Activated CD8-positive, alpha-beta memory T cell treated with anti-CD3 and anti-CD28 coated beads for 4 hours (primary cell): ENCODE results near the gene TM9SF2.

ENCODE experiments used
- DNase-seq, 2 donors: peaks; one replicate each; pipeline ENCODE4 v3.0.0-alpha.2; 2020; ENCODE audit warnings: low read depth in 2 of 2

The TM9SF2 gene

DNA sequence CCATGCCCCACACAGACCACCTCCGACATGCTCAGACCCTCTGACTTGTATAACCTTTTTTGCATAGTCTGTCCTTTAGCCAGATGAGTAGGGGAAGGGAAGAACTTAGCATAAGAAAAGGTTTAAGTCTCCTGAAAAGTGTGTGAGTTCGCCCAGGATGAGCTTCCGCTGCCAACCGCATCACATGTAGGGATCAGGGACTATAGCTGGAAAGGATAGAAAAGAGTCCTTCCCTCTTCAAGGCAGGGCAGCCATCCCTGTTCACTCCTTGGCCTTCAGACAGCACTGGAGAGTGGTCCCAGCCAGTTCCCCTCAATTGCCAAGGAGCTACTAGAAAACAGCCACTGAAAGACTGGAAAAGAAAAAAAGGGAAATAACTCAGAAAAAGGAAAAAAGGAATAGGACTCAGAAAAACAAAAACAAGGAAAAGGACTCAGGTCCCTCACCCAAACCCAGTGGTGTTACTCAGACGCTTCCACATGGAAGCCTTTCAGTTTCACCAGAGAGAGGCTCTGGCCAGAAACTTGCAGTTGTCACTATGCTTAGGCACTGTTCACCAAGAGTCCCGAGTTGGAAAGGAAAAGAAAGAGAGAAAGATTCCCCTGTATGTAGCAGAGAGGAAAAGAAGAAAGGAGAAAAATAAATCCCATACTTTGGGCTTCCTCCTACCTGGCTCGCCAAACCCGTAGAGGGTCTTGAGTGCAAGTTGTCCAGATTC, 5.6 kb upstream of the TM9SF2 start:
- no peak for DNase-seq

DNA sequence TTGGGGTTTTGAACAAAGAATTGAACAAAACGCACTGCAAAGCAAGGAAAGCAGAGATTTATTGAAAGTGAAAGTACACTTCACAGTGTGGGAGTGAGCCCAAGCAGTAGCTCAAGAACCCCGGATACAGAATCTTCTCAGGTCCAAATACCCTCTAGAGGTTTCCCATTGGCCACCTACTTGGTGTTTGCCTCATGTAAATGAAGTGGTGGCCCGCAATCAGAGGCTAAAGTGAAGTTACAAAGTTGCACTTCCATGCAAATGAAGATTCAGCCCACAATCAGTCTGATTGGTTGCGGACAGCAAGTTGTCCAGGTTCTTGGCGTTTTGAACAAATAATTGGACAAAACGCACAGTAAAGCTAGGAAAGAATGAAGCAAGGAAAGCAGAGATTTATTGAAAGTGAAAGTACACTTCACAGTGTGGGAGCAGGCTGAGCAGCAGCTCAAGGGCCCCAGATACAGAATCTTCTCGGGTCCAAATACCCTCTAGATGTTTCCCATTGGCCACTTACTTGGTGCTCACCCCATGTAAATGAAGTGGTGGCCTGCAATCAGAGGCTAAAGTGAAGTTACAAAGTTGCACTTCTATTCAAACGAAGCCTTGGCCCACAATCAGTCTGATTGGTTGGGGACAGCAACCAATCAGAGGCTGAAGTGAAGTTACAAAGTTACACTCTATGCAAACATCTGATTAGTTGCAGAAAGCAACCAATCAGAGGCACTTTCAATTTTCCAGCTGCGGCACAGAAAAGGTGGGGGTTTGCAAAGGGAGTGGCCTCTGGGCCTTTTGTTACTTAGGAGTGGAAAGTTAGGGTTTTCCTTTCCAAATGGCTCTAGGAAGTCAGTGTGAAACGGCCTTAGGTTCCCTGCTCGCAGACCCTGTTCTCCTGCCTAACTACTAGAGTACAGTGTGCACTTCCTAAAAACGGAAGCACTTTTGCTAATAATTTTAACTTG, 4.8 kb upstream of the TM9SF2 start:
- DNase-seq, result peak; percentile 30 to 43

DNA sequence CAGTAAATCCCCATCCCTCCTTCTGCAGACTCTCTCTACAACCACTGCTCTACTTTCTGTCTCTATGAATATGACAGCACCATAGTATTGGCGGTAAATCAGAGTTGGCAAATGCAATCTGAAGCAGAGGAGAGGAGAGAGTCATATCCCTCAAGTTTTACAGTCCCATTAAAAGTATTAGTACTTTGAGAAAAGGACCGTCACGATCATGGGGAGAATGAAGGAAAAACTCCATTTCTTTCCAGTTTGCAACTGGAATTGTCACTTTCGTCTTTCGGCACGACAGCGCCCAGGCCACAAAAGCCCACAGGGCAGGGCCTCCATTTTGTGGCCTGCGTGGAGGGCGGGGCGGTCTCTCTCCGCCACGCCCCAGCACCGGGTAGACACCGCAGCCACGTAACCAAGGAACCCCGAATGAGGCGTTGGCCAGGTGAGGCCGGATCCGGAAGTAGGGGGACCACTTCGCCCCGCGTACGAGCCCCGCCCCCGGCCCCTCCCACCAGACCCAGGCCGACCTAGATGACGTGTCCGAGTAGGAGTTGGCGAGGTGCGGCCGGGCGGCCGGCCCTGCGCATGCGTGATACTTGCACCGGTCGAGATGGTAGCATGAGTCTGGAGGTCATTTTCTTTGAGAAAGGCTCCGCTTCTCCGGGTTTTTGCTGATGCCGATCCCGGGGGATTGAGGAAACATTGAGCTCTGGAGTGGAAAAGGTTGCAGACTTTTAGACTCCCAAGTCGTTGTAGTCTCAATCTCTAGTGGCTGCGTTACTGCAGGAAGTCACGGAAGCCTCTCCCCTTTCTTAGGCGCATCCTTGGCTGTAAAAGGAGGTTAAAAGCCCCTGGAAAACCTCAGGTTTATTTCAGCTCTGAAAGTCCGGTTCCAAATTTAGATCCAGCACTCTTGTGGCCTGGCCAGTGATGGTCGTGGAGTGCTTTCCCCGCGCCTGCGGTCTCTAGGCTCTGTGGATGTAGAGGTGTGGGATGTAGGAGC, 2.8 kb upstream of the TM9SF2 start:
- DNase-seq, result peak; percentile 92 to 93

DNA sequence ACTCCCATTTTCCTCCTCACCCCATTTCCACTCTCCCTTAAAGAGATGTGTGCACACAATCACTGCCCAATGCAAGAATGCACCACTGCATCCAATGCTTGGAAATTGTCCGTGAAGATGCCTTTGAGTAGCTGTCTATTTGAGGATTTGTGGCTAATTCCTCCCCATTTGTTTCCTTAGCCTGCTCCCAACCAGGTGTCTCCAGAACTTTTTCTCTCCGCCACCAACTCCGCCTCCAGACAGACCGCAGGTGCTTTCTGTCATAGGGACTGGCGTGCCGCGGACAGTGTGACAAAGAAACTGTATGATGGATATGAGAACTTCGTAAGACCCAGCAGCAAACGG, 461 bp upstream of the TM9SF2 start:
- no peak for DNase-seq

DNA sequence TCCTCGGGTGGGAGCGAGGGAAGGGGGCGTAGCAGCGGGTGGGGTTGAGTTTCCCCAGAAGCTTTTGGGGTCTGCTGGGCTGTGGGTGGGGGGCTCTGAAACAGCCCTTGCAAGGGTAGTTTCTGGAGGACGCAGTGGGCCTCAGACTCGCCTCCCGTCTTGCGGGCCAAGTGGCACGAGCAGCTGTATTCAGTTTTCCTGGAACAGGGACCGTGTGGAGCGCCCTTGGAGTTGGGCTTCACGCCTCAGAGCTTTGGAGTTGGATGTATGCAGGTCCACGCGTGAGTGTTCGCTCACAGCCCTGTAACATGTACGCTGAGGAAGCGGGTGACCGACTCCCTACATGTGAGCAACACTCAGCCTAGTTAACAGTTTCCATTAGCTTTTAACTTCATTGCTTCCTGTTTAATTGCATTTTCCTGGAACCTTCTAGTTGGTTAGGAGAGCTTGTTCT, 603 bp downstream of the TM9SF2 start:
- no peak for DNase-seq

DNA sequence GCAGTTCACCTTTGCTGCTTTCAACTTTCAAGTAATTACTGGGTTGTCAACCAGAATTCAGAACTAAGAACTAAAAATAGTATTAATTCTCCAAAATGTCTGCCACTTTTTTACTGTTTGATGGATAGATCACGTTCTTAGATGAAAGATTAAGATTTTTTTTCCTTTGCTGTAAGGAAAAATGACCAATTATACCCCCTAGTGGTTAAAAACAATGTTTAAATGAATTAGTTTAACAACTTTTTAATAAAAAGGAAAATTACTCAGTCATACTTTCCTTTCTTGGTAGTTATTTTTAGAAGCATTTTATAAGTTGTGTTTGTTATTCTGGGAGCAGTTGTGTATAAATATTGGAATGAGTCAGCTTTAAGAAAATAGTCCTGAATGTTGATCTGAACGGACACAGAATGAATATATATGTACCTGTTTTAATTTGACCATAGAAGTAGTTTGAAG, 4.6 kb downstream of the TM9SF2 start:
- no peak for DNase-seq

DNA sequence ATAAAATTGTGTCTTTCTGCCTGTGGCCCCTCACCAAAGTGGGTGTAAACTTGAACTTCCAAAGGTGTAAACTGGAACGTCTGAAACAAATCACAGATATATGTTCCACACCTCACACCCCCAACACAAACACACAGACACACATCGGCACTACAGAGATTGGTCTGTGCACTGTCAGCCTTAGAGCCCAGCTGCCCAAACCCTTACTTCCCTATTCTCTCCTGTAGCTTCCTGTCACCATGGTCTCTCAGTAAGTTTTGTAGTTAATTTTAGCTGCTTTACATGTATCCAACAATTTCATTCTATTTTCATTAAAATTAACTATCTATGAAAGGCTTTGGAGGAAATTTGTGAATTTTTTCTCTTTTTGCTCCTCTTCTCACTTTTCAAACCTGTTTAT, 5.4 kb downstream of the TM9SF2 start:
- DNase-seq, result no peak

DNA sequence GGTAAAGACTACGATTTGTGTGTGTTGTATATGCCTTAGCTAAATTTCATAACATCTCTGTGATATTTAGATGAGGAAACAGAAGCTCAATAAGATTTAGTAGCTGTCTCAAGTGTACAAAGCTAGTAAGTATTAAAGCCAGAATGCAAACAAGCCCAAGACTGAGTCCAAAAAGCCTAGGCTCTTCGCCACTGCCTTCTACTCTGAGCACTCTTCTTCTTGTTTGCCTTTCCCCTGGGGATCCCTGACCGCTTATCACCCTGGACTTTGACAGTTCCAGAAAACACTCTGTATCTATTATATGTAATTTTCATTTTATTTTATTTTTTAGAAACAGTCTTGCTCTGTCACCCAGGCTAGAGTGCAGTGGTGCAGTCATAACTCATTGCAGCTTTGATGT, 5.8 kb downstream of the TM9SF2 start:
- no peak for DNase-seq

DNA sequence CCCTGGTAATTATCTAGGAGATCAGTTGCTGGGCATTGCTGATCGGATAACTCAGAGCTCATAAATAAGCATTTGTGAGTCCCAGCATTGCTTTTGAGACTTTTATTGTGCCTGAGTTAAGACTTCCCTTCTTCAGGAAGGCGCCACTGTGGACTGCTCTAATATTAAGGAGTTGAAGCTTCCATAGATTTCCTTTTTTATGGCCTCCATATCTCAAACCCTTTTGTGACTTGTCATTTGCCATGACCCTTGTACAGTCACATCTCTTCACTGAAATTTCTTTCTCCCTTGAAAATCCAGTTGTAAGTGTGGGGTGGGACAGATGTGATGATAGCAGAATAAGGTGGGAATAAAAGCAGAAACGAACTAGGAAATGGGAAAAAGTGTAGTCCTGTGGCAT, 6.3 kb downstream of the TM9SF2 start:
- no peak for DNase-seq

DNA sequence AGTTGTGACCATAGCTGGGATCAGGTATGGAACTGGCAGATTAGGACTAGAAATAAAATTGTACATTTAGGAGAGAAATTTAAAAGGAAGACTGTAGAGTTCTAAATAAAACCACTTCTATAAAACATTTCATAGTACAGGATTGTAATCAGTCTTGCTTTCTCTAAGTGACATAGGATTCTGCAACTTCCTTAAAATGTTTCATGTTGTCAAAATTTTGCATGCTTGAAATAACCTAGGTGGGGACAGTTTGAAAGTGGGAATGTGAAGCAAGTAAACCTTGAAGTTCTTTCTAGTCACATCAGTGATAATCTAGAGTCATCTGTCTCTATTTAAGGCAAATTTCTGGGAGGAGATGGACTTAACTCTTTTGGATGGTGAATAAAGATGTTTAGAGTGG, 6.7 kb downstream of the TM9SF2 start:
- DNase-seq, result no peak

DNA sequence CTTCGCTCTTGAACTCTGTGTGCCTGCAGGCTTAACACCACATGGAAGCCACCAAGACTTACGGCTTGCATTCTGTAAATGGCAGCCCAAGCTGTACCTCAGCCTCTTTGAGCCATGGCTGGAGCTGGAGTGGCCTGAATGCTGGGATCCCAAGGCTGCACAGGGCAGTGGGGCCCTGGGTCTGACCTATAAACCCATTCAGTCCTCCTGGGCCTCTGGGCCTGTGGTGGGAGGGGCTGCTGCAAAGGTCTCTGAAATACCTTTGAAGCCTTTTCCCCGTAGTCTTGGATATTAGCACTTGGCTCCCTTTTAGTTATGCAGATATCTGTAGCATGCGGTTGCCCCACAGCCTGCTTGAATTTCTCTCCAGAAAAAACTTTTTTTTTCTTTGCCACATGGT, 8.2 kb downstream of the TM9SF2 start:
- no peak for DNase-seq

DNA sequence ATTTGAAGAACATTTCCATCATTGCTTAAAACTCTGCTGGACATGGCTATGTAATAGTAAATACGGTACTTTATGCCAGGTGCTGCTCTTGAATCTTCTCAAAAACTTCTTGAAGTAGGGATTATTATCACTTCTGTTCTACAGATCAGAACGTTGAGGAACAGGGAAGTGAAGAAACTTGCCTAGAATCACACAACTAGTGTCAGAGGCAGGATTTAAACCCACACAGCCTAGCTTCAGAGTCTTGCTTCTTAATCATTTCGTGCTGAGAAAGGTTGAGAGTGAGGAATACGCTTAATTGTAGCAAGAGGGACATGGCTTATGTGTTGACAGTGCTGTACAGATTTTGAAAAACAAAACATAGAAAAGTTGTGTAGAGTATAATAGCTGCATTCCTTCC, 13.5 kb downstream of the TM9SF2 start:
- no peak for DNase-seq

DNA sequence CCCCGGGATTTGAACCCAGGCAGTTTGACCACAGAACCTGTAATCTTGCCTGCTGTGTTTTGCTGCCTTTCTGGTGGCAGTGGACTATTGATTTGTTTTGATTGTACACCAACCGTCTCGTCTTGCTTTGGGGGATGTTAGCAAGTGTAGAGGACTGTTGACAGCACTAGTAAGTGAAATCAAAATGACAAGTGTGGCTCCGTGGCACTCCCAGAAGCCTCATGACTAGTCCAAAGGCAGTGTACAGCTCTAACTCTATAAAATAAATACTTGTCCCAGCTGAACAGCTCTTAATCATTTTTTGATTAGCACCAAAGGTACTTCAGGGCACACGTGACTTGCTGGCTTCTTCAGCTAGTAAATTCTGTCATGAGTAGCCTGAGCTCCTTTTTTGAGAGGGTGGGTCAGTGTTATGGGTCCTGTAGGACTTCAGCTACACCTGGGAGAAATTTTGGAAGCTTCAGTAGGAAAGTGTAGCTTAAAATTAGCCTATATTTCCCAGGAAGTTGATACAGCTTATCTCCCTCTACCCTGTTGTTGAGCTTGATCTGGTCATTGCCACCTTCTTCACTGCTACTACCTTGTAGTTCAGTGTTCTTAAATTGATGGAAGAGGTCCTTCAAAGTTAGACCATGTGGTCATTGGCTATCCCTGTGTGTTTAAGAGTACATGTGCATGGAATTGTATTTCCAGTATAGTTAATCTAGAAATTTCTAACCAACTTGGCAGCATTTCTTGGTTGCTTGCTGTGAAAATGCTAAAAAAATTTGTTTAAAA, 15.1 kb downstream of the TM9SF2 start:
- DNase-seq, result no peak

DNA sequence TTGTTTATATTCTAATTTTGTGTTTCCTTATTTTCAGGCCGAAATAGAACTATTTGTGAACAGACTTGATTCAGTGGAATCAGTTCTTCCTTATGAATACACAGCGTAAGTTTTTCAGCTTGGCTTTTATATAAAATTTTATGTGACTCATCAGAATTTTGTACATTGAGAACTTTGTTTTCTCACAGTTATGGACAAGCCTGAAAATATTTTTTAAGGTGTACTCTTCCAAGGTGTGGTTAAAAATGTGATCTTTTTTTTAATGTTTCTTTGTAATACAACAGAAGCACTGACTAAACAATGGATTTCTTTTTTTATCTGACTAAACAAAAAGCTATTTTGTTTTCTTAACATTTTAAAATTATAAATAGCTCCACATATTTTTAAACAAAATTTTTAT, 16.3 kb downstream of the TM9SF2 start:
- no peak for DNase-seq

DNA sequence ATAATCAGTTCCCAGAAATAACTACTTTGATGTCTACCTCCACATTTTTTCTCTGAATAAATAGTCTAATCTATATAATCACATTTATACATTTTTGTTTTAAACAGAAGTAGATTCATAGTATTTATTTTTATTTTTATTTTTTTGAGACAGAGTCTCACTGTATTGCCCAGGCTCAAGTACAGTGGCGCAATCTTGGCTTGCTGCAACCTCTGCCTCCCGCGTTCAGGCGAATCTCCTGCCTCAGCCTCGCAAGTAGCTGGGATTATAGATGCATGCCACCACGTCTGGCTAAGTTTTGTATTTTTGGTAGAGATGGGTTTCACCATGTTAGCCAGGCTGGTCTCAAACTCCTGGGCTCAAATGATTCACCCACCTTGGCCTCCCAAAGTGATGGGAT, 16.7 kb downstream of the TM9SF2 start:
- DNase-seq, result no peak

DNA sequence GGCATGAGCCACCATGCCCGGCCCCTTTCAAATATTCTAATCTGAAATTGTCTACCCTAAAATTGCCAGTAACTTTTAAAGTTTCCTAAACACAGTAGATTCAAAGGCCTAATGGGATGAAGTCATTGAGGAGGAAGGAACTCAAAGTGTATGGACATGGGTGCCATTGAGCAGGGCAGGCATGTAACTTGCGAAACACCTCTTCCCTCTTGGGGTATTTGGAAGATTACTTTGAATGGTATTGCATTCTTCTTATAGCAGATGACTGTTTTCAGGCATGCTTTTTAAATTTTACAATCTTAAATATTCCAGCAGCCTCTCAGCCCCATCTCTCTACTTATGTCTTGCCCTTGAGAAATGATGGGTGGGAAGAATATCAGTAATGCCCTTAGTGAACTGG, 21.0 kb downstream of the TM9SF2 start:
- DNase-seq, result no peak

DNA sequence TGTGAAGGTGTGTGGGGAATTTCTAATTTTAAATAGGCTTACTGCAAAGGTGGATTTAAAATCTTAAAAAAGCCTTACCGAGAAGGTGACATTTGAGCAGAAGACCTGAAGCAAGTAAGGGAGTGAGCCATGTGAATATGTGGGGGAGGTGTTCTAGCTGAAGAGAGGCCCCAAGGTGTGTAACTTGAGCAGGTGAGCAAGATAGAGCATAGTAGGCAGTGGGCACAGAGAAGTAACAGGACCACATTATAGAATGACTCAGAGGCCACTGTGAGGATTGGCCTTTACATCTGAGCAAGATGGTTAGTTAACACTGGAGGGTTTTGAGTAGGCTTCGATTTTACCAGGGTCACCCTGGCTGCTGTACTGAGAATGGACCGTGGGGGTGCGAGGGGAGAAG, 22.6 kb downstream of the TM9SF2 start:
- no peak for DNase-seq

DNA sequence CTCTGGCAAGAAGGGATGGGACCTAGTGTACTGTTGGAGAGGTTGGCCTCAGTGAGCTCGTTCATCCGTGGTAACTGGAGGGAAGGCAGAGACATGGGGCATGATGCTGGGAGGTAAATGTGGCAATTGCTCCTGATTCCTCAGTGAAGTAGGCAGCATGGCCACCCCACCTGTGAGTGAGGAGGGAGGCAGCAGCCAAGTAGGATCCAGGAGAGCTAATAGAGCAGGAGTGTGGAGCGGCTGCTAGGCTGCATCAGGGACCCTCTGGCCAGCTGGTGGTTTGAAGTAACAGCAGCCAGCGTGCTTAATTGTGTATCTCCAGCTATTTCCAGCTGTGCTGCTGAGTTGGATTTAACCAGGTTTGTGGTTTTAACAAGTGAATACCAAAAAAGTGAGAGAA, 24.7 kb downstream of the TM9SF2 start:
- no peak for DNase-seq

DNA sequence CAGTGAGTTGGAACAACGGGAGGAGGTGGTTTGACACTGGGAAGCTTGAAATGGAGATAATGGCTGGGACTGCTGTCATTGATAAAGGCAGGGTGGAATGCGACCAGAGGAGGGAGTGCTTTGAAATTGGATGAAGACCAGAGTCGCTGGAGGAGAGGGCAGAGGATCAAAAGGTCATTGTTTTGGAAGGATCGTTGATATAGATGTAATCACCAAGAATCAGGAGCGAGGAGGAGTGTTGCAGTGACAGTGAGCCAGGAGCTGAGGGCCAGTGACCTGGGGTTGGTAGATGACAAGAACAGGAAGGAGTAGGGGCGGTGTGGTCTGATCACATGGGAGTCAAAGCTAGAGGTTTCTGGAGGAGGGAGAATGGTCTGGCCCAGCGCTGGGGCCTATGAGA, 25.3 kb downstream of the TM9SF2 start:
- no peak for DNase-seq

DNA sequence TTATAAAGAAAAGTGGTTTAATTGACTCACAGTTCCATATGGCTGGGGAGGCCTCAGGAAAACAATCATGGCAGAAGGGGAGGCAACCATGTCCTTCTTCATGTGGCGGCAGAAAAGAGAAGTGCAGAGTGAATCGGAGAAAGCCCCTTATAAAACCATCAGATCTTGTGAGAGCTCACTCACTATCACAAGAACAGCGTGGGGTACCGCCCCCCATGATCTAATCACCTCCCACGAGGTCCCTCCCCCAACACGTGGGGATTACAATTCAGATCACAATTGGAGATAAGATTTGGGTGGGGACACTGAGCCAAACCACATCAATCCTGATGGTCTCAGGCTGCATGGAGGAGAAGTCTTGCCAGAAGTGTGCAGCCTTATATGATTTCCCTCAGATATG, 26.0 kb downstream of the TM9SF2 start:
- no peak for DNase-seq

DNA sequence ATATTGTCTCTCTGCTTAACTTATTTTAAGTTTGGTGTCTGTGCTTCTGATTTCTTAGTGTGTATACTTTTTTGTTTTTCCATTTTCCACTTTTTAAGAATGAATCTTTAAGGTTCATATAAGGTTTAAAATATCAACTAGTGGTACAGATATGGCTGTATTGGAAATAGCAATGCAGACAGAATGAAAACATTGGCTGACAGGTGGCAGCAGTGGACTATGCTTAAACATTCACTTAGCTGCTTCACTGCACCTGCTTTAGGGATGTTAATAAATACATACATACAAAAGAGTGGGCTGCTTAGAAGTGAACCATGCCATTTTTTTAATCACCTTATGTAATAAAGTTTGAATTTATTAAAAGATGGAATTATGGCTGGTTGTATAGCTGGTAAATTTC, 27.3 kb downstream of the TM9SF2 start:
- DNase-seq, result no peak
